Endothelial cell of umbilical vein (primary cell): Measurements from ENCODE around the gene LGALS8. TPM values are rescaled to one million over a fixed set of nuclear protein-coding genes. Genes with fewer than 3 reads are reported as not detected.

Experiments
- BruUV-seq: library from RNA; stranded (reverse); fragments of 400-500 nt; replicated peaks from 2 replicates; lab custom pipeline; 2021; lab: Mats Ljungman, UMichigan
- CTCF ChIA-PET: fragments of 300-600, 350-600 bp; sonication (Branson Sonifier 250); formaldehyde crosslinking; loops from one replicate; lab custom pipeline; 2021; ENCODE audit warnings: antibody characterized with exemption, inconsistent platforms; lab: Charles Lee
- POLR2A ChIA-PET: fragments of 300-600, 350-600 bp; sonication (Branson Sonifier 250); formaldehyde crosslinking; loops from one replicate; lab custom pipeline; 2021; ENCODE audit warnings: antibody characterized with exemption, inconsistent platforms; lab: Charles Lee
- DNase-seq: peaks from one replicate; pipeline ENCODE4 v3.0.0-alpha.2; 2011; ENCODE audit warnings: low read depth, low spot score
- FAIRE-seq: peaks from 2 replicates; lab custom pipeline; 2011; peaks lifted over from hg19 to GRCh38; lab: Jason Lieb, UNC
- H2AFZ ChIP-seq: 2 replicates; pipeline ENCODE4 v1.6.0; 2012; ENCODE audit warnings: low read depth, low read length, control low read depth, inconsistent platforms
- H3K27ac ChIP-seq: 2 replicates; pipeline ENCODE4 v1.5.1; 2011; ENCODE audit warnings: low read depth, mild to moderate bottlenecking, control low read depth, low read length, moderate library complexity; ENCODE audit not compliant: insufficient read depth
- H3K27me3 ChIP-seq, 2 experiments: 2 replicates each; pipeline versions ENCODE4 v1.6.0 to v1.6.1; 2011; ENCODE audit warnings: low read length in 2 of 2, mixed read lengths in 1 of 2; ENCODE audit not compliant: control insufficient read depth in 2 of 2, insufficient read depth in 2 of 2
- H3K36me3 ChIP-seq, 2 experiments: 2 replicates in 1 of 2; 3 replicates in 1 of 2; pipeline ENCODE4 v1.5.1; 2011; ENCODE audit warnings: low read length in 2 of 2, mild to moderate bottlenecking in 1 of 2, moderate library complexity in 1 of 2; ENCODE audit not compliant: control insufficient read depth in 2 of 2, insufficient read depth in 2 of 2; ENCODE audit errors: extremely low read depth in 1 of 2
- H3K4me1 ChIP-seq: 3 replicates; pipeline ENCODE4 v1.5.1; 2011; ENCODE audit warnings: mild to moderate bottlenecking, low read length; ENCODE audit not compliant: control insufficient read depth, insufficient read depth; ENCODE audit errors: extremely low read depth
- H3K4me2 ChIP-seq: 2 replicates; pipeline ENCODE4 v1.6.1; 2011; ENCODE audit warnings: low read length, control low read depth, mixed read lengths; ENCODE audit not compliant: insufficient read depth
- H3K4me3 ChIP-seq, 3 experiments: fragments of 200-600 bp in 1 of 3; sonication (generic), shearing (Covaris generic) in 1 of 3; replicated peaks in 1 of 3; 2 replicates each; pipeline ENCODE4 v1.5.1; 2011 to 2016; ENCODE audit warnings: control low read depth in 3 of 3, low read length in 3 of 3, mild to moderate bottlenecking in 2 of 3, inconsistent platforms in 1 of 3, low read depth in 1 of 3, moderate library complexity in 1 of 3; ENCODE audit not compliant: insufficient read depth in 1 of 3
- H3K79me2 ChIP-seq: 2 replicates; pipeline ENCODE4 v1.6.0; 2012; ENCODE audit warnings: low read length, inconsistent platforms; ENCODE audit not compliant: control insufficient read depth, insufficient read depth
- H3K9ac ChIP-seq: replicated peaks from 2 replicates; pipeline ENCODE3; 2011; ENCODE audit warnings: low read length, control low read depth; ENCODE audit not compliant: insufficient read depth; ENCODE audit errors: extremely low read depth
- H3K9me1 ChIP-seq: replicated peaks from 3 replicates; pipeline ENCODE4 v1.6.0; 2011; ENCODE audit warnings: mild to moderate bottlenecking, low read length; ENCODE audit not compliant: control insufficient read depth, insufficient read depth; ENCODE audit errors: extremely low read depth
- H3K9me3 ChIP-seq: replicated peaks from 2 replicates; pipeline ENCODE4 v1.5.1; 2012; ENCODE audit warnings: low read length, inconsistent platforms; ENCODE audit not compliant: control insufficient read depth, insufficient read depth
- H4K20me1 ChIP-seq: replicated peaks from 2 replicates; pipeline ENCODE3; 2011; ENCODE audit warnings: mild to moderate bottlenecking, low read length; ENCODE audit not compliant: control insufficient read depth, insufficient read depth; ENCODE audit errors: extremely low read depth
- EZH2 ChIP-seq: IDR thresholded peaks from 2 replicates; pipeline ENCODE4 v1.6.1; 2012; ENCODE audit warnings: borderline replicate concordance, low read depth, mild to moderate bottlenecking, moderate library complexity, low read length, inconsistent platforms; ENCODE audit not compliant: severe bottlenecking
- FOS ChIP-seq: IDR thresholded peaks from 2 replicates; pipeline ENCODE4 v1.6.1; 2011; ENCODE audit warnings: mild to moderate bottlenecking, low read length, moderate library complexity, borderline replicate concordance; ENCODE audit not compliant: insufficient read depth
- GATA2 ChIP-seq: IDR thresholded peaks from 2 replicates; pipeline ENCODE4 v1.7.0; 2011; ENCODE audit warnings: low read depth, mild to moderate bottlenecking, moderate library complexity, mixed read lengths, low read length; ENCODE audit not compliant: insufficient read length, insufficient read depth
- JUN ChIP-seq: IDR thresholded peaks from 2 replicates; pipeline ENCODE4 v1.6.1; 2011; ENCODE audit warnings: borderline replicate concordance, low read depth; ENCODE audit not compliant: insufficient read length, insufficient read depth
- MYC ChIP-seq: IDR thresholded peaks from one replicate; pipeline ENCODE4 v1.6.1; 2011; ENCODE audit warnings: mild to moderate bottlenecking, low read depth, low read length
- POLR2A ChIP-seq: IDR thresholded peaks from 2 replicates; pipeline ENCODE4 v1.6.1; 2012; ENCODE audit warnings: low read depth, mild to moderate bottlenecking, control low read depth, low read length
- POLR2AphosphoS5 ChIP-seq: IDR thresholded peaks from 2 replicates; pipeline ENCODE4 v1.6.1; 2012; ENCODE audit warnings: low read depth, mild to moderate bottlenecking, control low read depth, low read length, moderate library complexity; ENCODE audit not compliant: insufficient read depth
- dilution Hi-C: fragments of 300-500 bp; cut with MboI; formaldehyde crosslinking; loops from one replicate; pipeline ENCODE4 v1.15.0; 2019; ENCODE audit warnings: low sequenced_read_pairs; ENCODE audit not compliant: extremely low pct_ligation_motif_present
- intact Hi-C: fragments of 100-400 bp; cut with micrococcal nuclease; formaldehyde crosslinking; loops from one replicate; pipeline ENCODE4 v1.10.0; 2022
- polyA plus RNA-seq, 4 experiments: library from polyadenylated mRNA; depleted of rRNA in 3 of 4; stranded (reverse) in 3 of 4; unstranded in 1 of 4; fragments of >200 nt; gene quantifications; 2 replicates each; pipeline versions ENCODE4 v1.2.1 to v1.2.3, GENCODE V29; 2011 to 2012; ENCODE audit warnings: missing spikeins in 1 of 4
- total RNA-seq: library from RNA; stranded (reverse); gene quantifications from 2 replicates; pipeline ENCODE4 v1.2.3, GENCODE V29; 2021
- TF ChIP-seq, protein P1 (sequence below), 2 donors: IDR thresholded peaks; 1 replicate in 1 of 2; 2 replicates in 1 of 2; pipeline ENCODE4 v1.5.1; 2011; ENCODE audit warnings: low read length in 2 of 2, mild to moderate bottlenecking in 2 of 2, moderate library complexity in 2 of 2, control low read depth in 1 of 2, inconsistent platforms in 1 of 2, low read depth in 1 of 2; ENCODE audit not compliant: insufficient read depth in 1 of 2; ENCODE audit errors: extremely low read depth in 1 of 2
- TF ChIP-seq, protein P2 (sequence below): IDR thresholded peaks from 2 replicates; pipeline ENCODE4 v1.6.1; 2011; ENCODE audit not compliant: insufficient read depth, insufficient read length

Gene LGALS8
- total and polyA plus RNA-seq, 2 donors (not counting 3 experiments of a cell fraction or from before 2014, with no cell fraction given), result 45.6 to 49.9 TPM

- no peaks in the 10 kb centered on the region for H3K4me1 ChIP-seq
- H4K20me1 ChIP-seq, result no peaks in the 10 kb centered on the region
- POLR2A ChIA-PET, result no interaction called here
- no peak overlapping the region for H3K27ac ChIP-seq
- TF ChIP-seq FOS, result no peak
- no peak for TF ChIP-seq MYC
- TF ChIP-seq POLR2A, result no peak
- TF ChIP-seq, protein P1, sequence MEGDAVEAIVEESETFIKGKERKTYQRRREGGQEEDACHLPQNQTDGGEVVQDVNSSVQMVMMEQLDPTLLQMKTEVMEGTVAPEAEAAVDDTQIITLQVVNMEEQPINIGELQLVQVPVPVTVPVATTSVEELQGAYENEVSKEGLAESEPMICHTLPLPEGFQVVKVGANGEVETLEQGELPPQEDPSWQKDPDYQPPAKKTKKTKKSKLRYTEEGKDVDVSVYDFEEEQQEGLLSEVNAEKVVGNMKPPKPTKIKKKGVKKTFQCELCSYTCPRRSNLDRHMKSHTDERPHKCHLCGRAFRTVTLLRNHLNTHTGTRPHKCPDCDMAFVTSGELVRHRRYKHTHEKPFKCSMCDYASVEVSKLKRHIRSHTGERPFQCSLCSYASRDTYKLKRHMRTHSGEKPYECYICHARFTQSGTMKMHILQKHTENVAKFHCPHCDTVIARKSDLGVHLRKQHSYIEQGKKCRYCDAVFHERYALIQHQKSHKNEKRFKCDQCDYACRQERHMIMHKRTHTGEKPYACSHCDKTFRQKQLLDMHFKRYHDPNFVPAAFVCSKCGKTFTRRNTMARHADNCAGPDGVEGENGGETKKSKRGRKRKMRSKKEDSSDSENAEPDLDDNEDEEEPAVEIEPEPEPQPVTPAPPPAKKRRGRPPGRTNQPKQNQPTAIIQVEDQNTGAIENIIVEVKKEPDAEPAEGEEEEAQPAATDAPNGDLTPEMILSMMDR (IDR thresholded peaks at IDR 0.05; ENCODE audit: extremely low read depth in 1 of 2, insufficient read depth in 1 of 2, low read depth in 1 of 2, low read length in 2 of 2), result peak in 1 of 2 donors; percentile 7
- no peak for TF ChIP-seq POLR2AphosphoS5
- TF ChIP-seq, protein P2, sequence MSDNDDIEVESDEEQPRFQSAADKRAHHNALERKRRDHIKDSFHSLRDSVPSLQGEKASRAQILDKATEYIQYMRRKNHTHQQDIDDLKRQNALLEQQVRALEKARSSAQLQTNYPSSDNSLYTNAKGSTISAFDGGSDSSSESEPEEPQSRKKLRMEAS, result no peak
- no peak for TF ChIP-seq JUN
- no peak for TF ChIP-seq EZH2
- TF ChIP-seq GATA2, result no peak
- H3K36me3 ChIP-seq, result peaks cover 18 to 59% of the 10 kb centered on the region in 2 experiments
- FAIRE-seq (no peak), DNase-seq (no peak)
- dilution Hi-C loops (no loop called here), intact Hi-C loops (no loop called here)
- no peaks in the 10 kb centered on the region for H3K9me3 ChIP-seq
- H3K79me2 ChIP-seq, result no peaks in the 10 kb centered on the region
- no peaks in the 10 kb centered on the region for H3K9me1 ChIP-seq
- CTCF ChIA-PET, result no interaction called here
- H3K4me2 ChIP-seq, result no peak overlapping the region
- no TSS peak for BruUV-seq
- no peak overlapping the region for H3K4me3 ChIP-seq
- H3K27me3 ChIP-seq, result no peaks in the 10 kb centered on the region
- no peak overlapping the region for H2AFZ ChIP-seq
- H3K9ac ChIP-seq, result no peak overlapping the region
These were observed 19.4 kb downstream of the LGALS8 start for GRCh38 chr1:236543065-236543669.
